Colonic mucosa (tissue), 4 donors: Measurements from ENCODE around the gene EPHX1. TPM values are rescaled to one million over a fixed set of nuclear protein-coding genes. Genes with fewer than 3 reads are reported as not detected.
"Not testable (repeated sequence)": the region's sequence is repeated elsewhere in the genome, so short reads cannot be mapped to it uniquely, and the experiment has no call there.

Experiments
- DNase-seq: peaks from one replicate; pipeline ENCODE4 v3.0.0-alpha.2; 2020
- H3K27ac ChIP-seq: fragments of 200-600 bp; one replicate; pipeline ENCODE4 v1.8.0; 2021
- H3K27me3 ChIP-seq: fragments of 200-600 bp; one replicate; pipeline ENCODE4 v1.8.0; 2021
- H3K36me3 ChIP-seq: fragments of 200-600 bp; one replicate; pipeline ENCODE4 v1.8.0; 2021
- H3K4me1 ChIP-seq: fragments of 200-600 bp; one replicate; pipeline ENCODE4 v1.8.0; 2021; ENCODE audit warnings: mild to moderate bottlenecking
- H3K4me3 ChIP-seq: fragments of 200-600 bp; one replicate; pipeline ENCODE4 v1.8.0; 2021
- H3K9ac ChIP-seq, 2 donors: one replicate each; pipeline ENCODE4 v1.7.0; 2013; ENCODE audit warnings: control low read depth in 2 of 2, low read depth in 2 of 2, low read length in 2 of 2
- H3K9me3 ChIP-seq: fragments of 200-600 bp; one replicate; pipeline ENCODE4 v1.8.0; 2021
- CTCF ChIP-seq: fragments of 200-600 bp; IDR thresholded peaks from one replicate; pipeline ENCODE4 v1.8.0; 2022; ENCODE audit warnings: antibody characterized with exemption, mild to moderate bottlenecking
- intact Hi-C: fragments of 100-400 bp; cut with DNase I; formaldehyde crosslinking; loops from one replicate; pipeline ENCODE4 v1.14.1; 2022
- total RNA-seq, 2 donors: library from RNA; stranded (reverse); fragmentation: NEBNext Ultra II Directional in 1 of 2; extraction: Animal tissue kit (Norgen Biotek cat#: 25700) in 1 of 2; gene quantifications; one replicate each; pipeline ENCODE4 v1.2.1, GENCODE V29; 2021
- donor health status: healthy.
- donor health status: DM: no; HTN: no; CAD: no.
- donor health status: DM: no; HTN: no; CAD: no.

EPHX1 gene
- total RNA-seq, 2 donors from 2014 or later = 58.0 to 61.9 TPM

DNA sequence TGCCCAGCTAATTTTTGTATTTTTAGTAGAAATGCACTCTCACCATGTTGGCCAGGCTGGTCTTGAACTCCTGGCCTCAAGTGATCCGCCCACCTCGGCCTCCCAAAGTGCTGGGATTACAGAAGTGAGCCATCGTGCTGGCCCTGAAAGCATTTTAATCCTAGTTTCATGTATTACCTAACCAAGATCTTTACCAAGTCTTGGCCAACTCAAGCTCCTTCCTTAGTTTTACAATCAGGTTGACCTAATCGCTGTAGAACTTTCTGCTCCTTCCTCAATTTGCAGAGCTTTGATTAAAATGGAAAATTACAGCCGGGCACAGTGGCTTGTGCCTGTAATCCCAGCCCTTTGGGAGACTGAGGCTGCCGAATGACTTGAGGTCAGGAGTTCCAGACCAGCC, 75.4 kb downstream of the EPHX1 start:
- TF ChIP-seq CTCF = no peak
- Histone ChIP-seq H3K4me3 (no peak overlapping the region), H3K27ac (no peak overlapping the region), H3K9me3 (no peaks in the 10 kb centered on the region), H3K36me3 (no peaks in the 10 kb centered on the region), H3K9ac (no peak overlapping the region), H3K27me3 (no peaks in the 10 kb centered on the region), H3K4me1 (peaks cover 2% of the 10 kb centered on the region)
- no peak for DNase-seq
- intact Hi-C loops = no loop called here

- no peak for DNase-seq
- intact Hi-C loops = no loop called here
- Histone ChIP-seq H3K9me3 (no peaks in the 10 kb centered on the region), H3K27me3 (no peaks in the 10 kb centered on the region), H3K4me3 (peak overlapping the region; percentile 30), H3K4me1 (peaks cover 5% of the 10 kb centered on the region), H3K9ac (peak overlapping the region in 1 of 2 donors; percentile 61), H3K36me3 (no peaks in the 10 kb centered on the region), H3K27ac (peak overlapping the region; percentile 56)
- TF ChIP-seq CTCF = no peak
These were observed 76.5 kb downstream of the EPHX1 start for GRCh38 chr1:225886159-225887029.

GRCh38 chr1:225887030-225887314, 77.0 kb downstream of the EPHX1 start:
- H3K9me3 ChIP-seq = no peaks in the 10 kb centered on the region
- intact Hi-C loops = no loop called here
- peak overlapping the region in 1 of 2 donors; percentile 61 for H3K9ac ChIP-seq
- peaks cover 5% of the 10 kb centered on the region for H3K4me1 ChIP-seq
- peak overlapping the region; percentile 30 for H3K4me3 ChIP-seq
- H3K27me3 ChIP-seq = no peaks in the 10 kb centered on the region
- peak overlapping the region; percentile 56 for H3K27ac ChIP-seq
- no peak for TF ChIP-seq CTCF
- no peaks in the 10 kb centered on the region for H3K36me3 ChIP-seq
- DNase-seq = no peak

DNA sequence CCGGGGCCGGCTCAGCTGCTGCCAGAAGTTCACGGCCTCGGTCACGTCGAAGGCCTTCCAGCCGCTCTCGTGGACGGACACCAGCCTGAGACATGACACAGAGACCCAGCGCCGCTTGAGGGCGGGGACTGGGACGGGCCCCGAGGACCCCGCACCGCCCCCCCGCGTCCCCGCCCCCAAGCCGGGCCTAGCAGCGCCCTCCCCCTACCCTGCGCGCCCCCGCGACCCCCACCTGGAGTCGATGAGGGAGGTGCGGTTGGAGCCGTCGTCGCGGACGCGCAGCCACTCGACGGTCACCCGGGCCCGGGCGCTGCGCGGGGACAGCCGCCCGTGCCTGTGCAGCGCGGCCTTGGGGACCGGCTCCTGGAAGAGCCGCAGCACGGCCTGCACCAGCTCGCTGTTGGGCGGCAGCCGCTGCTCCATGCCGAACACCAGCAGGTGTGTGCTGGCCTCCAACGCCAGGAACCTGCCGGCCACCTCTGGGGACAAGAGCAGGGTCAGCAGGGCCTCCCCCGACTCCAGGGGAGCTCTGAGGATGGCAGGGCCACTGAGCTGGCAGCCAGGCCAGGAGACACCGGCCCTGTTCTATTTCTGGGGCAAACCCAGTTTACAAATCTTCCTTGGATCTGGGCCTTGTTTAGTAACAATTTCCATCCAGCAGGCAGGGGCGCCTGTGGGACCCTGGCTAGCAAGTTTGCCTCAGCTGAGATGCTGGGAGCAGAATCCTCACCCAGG, 77.8 kb downstream of the EPHX1 start:
- H3K27ac ChIP-seq = peak overlapping the region; percentile 89
- H3K9ac ChIP-seq = peak overlapping the region; percentile 68 to 93
- H3K36me3 ChIP-seq, H3K4me1 ChIP-seq, H3K27me3 ChIP-seq, intact Hi-C loops, DNase-seq, H3K9me3 ChIP-seq: not testable (repeated sequence)
- H3K4me3 ChIP-seq = peak overlapping the region; percentile 30

- H3K36me3 ChIP-seq = no peaks in the 10 kb centered on the region
- H3K4me3 ChIP-seq = peak overlapping the region; percentile 30
- H3K4me1 ChIP-seq = peaks cover 5% of the 10 kb centered on the region
- H3K27ac ChIP-seq = peak overlapping the region; percentile 89
- DNase-seq = no peak
- H3K9ac ChIP-seq = peak overlapping the region; percentile 68 to 93
- H3K9me3 ChIP-seq = no peaks in the 10 kb centered on the region
- no peak for TF ChIP-seq CTCF
- intact Hi-C loops = no loop called here
- no peaks in the 10 kb centered on the region for H3K27me3 ChIP-seq
These were observed 78.5 kb downstream of the EPHX1 start for GRCh38 chr1:225888289-225888897.
